HepG2 (cell line): ENCODE data around the gene B4GALT2. TPM values are rescaled to one million over a fixed set of nuclear protein-coding genes. Genes with fewer than 3 reads are reported as not detected.
A peak's percentile ranks its signal among the peaks of the same experiment; 100 is the strongest.

ENCODE experiments used
- HCFC1 ChIP-seq: fragments of 150-350 bp; IDR thresholded peaks from 2 replicates; pipeline ENCODE4 v1.6.1; 2014; ENCODE audit warnings: low read depth, low read length
- HDAC1 ChIP-seq: sonication (generic); formaldehyde crosslinking; IDR thresholded peaks from 2 replicates; pipeline ENCODE4 v1.5.1; 2020; ENCODE audit warnings: mild to moderate bottlenecking, missing genetic modification reagents
- IRF1 ChIP-seq: sonication (generic); formaldehyde crosslinking; IDR thresholded peaks from 2 replicates; pipeline ENCODE4 v1.4.0; 2020; ENCODE audit warnings: low read depth, mild to moderate bottlenecking, missing genetic modification reagents
- JUND ChIP-seq: sonication (generic); formaldehyde crosslinking; IDR thresholded peaks from 2 replicates; pipeline ENCODE4 v1.8.0; 2022; ENCODE audit warnings: mild to moderate bottlenecking, missing genetic modification reagents
- KDM6A ChIP-seq: IDR thresholded peaks from 2 replicates; pipeline ENCODE4 v1.6.1; 2016; ENCODE audit warnings: low read depth
- MBNL3 ChIP-seq: fragments of 250-450 bp; sonication (Bioruptor Pico); conservative IDR thresholded peaks from 2 replicates; pipeline ENCODE4 v1.8.0; 2022; ENCODE audit warnings: mild to moderate bottlenecking, inconsistent platforms
- RBM39 ChIP-seq: fragments of 200-400 bp; formaldehyde crosslinking; IDR thresholded peaks from one replicate; pipeline ENCODE4 v1.6.1; 2018; ENCODE audit warnings: antibody characterized with exemption, mild to moderate bottlenecking, low read depth, low read length; ENCODE audit not compliant: poor library complexity, severe bottlenecking
- SIX4 ChIP-seq: sonication (generic); formaldehyde crosslinking; IDR thresholded peaks from 2 replicates; pipeline ENCODE4 v1.4.0; 2020; ENCODE audit warnings: missing genetic modification reagents
- TP53 ChIP-seq: sonication (generic); formaldehyde crosslinking; conservative IDR thresholded peaks from 2 replicates; pipeline ENCODE4 v1.4.0; 2020; ENCODE audit warnings: missing genetic modification reagents
- ZFP82 ChIP-seq: sonication (generic); formaldehyde crosslinking; IDR thresholded peaks from 2 replicates; pipeline ENCODE4 v1.5.1; 2020; ENCODE audit warnings: mild to moderate bottlenecking, missing genetic modification reagents, borderline replicate concordance
- ZFP90 ChIP-seq: sonication (generic); formaldehyde crosslinking; IDR thresholded peaks from 2 replicates; pipeline ENCODE4 v1.8.0; 2022; ENCODE audit warnings: missing genetic modification reagents, mild to moderate bottlenecking, inconsistent platforms, borderline replicate concordance
- ZFYVE20 ChIP-seq: sonication (generic); formaldehyde crosslinking; IDR thresholded peaks from 2 replicates; pipeline ENCODE4 v1.8.0; 2023; ENCODE audit warnings: low read depth, mild to moderate bottlenecking, moderate library complexity, missing genetic modification reagents, borderline replicate concordance
- ZNF235 ChIP-seq: sonication (generic); formaldehyde crosslinking; IDR thresholded peaks from 2 replicates; pipeline ENCODE4 v1.8.1; 2023; ENCODE audit warnings: mild to moderate bottlenecking, missing genetic modification reagents, borderline replicate concordance
- ZNF468 ChIP-seq: sonication (generic); formaldehyde crosslinking; IDR thresholded peaks from 2 replicates; pipeline ENCODE4 v1.8.0; 2022; ENCODE audit warnings: mild to moderate bottlenecking, moderate library complexity, missing genetic modification reagents
- ZNF615 ChIP-seq: sonication (generic); formaldehyde crosslinking; IDR thresholded peaks from 2 replicates; pipeline ENCODE4 v1.5.0; 2020; ENCODE audit warnings: mild to moderate bottlenecking, missing genetic modification reagents, borderline replicate concordance
- ZSCAN22 ChIP-seq: sonication (generic); formaldehyde crosslinking; IDR thresholded peaks from 2 replicates; pipeline ENCODE4 v1.4.0; 2020; ENCODE audit warnings: mild to moderate bottlenecking, missing genetic modification reagents
- polyA plus RNA-seq, 8 experiments: library from polyadenylated mRNA; depleted of rRNA in 3 of 8; stranded (reverse) in 7 of 8; unstranded in 1 of 8; fragments of >200 nt; fragmentation: Illumina TruSeq in 4 of 8; extraction: Trizol in 4 of 8; gene quantifications; 2 replicates each; pipeline versions ENCODE4 v1.2.1 to v1.2.3, GENCODE V29; 2011 to 2016; ENCODE audit warnings: low read depth in 4 of 8, missing spikeins in 1 of 8, mixed read lengths in 1 of 8; ENCODE audit not compliant: insufficient read depth in 1 of 8
- total RNA-seq, 5 experiments: library from RNA; depleted of rRNA; stranded (reverse); fragments of >200 nt; fragmentation: Illumina TruSeq; extraction: Trizol; gene quantifications; 2 replicates each; pipeline ENCODE4 v1.2.3, GENCODE V29; 2016; ENCODE audit warnings: low read depth in 1 of 5
- TF ChIP-seq, protein P1 (sequence below): sonication (generic); formaldehyde crosslinking; IDR thresholded peaks from 2 replicates; pipeline ENCODE4 v1.8.0; 2022; ENCODE audit warnings: low read depth, missing genetic modification reagents
- TF ChIP-seq, protein P2 (sequence below): sonication (generic); formaldehyde crosslinking; IDR thresholded peaks from 2 replicates; pipeline ENCODE4 v1.4.0; 2020; ENCODE audit warnings: missing genetic modification reagents, mild to moderate bottlenecking, borderline replicate concordance
- TF ChIP-seq, protein P3 (sequence below): sonication (generic); formaldehyde crosslinking; IDR thresholded peaks from 2 replicates; pipeline ENCODE4 v1.5.1; 2020; ENCODE audit warnings: missing genetic modification reagents, mild to moderate bottlenecking, borderline replicate concordance
- TF ChIP-seq, protein P4 (sequence below): sonication (generic); formaldehyde crosslinking; IDR thresholded peaks from 2 replicates; pipeline ENCODE4 v1.9.0; 2021; ENCODE audit warnings: missing genetic modification reagents, mild to moderate bottlenecking, borderline replicate concordance

Gene B4GALT2
- total and polyA plus RNA-seq, 2 of the 13 experiments (the other 11 are each of a cell fraction or from before 2014, with no cell fraction given) = 41.9 to 78.0 TPM

DNA sequence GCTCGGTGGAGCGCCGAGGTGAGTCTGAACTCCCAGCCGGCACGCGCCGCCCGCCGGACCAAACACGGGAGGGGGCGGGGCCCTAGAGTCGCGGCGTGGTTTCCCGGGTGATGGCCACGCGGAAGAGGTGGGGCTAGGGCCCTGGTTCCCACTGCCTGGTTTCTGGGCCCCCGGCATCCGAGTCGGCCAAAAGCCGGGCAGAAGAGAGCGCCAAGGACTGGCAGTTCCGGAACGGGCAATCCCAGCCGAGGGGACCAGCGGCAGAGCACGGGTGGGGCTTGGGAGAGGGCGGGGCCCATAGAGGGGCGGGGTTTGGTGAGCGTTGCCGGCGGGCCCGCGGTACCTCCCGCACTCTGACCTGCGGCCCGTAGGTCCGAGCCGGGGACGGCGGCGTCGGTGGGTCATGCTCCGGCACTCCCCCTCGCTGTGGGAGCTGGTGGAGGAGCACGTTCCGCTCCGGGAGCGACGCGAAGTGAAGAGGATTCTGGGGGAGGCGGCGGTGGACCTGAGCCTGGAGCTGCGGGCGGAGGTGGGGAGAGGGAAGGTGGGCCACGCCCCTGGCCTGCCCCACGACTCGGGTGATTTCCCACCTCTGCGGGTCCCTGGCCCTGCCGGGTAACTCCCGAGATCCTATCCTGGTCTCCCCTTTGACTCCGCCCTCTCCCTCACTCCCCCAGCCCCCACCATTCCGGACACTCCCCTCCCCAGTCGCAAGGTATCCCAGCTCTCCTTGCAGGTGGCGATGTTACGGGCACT is 12.6 kb downstream of the B4GALT2 start, which contains the start of gene CCDC24 (continued):
- TF ChIP-seq, protein P1, sequence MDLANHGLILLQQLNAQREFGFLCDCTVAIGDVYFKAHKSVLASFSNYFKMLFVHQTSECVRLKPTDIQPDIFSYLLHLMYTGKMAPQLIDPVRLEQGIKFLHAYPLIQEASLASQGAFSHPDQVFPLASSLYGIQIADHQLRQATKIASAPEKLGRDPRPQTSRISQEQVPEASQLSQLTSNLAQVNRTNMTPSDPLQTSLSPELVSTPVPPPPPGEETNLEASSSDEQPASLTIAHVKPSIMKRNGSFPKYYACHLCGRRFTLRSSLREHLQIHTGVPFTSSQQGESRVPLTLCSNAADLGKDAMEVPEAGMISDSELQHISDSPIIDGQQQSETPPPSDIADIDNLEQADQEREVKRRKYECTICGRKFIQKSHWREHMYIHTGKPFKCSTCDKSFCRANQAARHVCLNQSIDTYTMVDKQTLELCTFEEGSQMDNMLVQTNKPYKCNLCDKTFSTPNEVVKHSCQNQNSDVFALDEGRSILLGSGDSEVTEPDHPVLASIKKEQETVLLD (CRISPR knock-in tag) = peak; percentile 72
- no peak; the same call in 1 of the 2 replicates for TF ChIP-seq SIX4 (CRISPR knock-in tag)
- no peak for TF ChIP-seq MBNL3 (CRISPR knock-in tag)
- no peak for TF ChIP-seq JUND (CRISPR knock-in tag)
- TF ChIP-seq ZFYVE20 (CRISPR knock-in tag) = no peak
- no peak for TF ChIP-seq HCFC1
- TF ChIP-seq ZNF468 (CRISPR knock-in tag) = no peak
- peak; percentile 80 for TF ChIP-seq HDAC1 (CRISPR knock-in tag)
- TF ChIP-seq TP53 = no peak
- TF ChIP-seq RBM39 = peak; percentile 85
- TF ChIP-seq ZFP90 (CRISPR knock-in tag) = peak; percentile 40; the same call in 1 of the 2 replicates
- peak; percentile 75; the same call in 1 of the 2 replicates for TF ChIP-seq ZSCAN22 (CRISPR knock-in tag)
- TF ChIP-seq, protein P2, sequence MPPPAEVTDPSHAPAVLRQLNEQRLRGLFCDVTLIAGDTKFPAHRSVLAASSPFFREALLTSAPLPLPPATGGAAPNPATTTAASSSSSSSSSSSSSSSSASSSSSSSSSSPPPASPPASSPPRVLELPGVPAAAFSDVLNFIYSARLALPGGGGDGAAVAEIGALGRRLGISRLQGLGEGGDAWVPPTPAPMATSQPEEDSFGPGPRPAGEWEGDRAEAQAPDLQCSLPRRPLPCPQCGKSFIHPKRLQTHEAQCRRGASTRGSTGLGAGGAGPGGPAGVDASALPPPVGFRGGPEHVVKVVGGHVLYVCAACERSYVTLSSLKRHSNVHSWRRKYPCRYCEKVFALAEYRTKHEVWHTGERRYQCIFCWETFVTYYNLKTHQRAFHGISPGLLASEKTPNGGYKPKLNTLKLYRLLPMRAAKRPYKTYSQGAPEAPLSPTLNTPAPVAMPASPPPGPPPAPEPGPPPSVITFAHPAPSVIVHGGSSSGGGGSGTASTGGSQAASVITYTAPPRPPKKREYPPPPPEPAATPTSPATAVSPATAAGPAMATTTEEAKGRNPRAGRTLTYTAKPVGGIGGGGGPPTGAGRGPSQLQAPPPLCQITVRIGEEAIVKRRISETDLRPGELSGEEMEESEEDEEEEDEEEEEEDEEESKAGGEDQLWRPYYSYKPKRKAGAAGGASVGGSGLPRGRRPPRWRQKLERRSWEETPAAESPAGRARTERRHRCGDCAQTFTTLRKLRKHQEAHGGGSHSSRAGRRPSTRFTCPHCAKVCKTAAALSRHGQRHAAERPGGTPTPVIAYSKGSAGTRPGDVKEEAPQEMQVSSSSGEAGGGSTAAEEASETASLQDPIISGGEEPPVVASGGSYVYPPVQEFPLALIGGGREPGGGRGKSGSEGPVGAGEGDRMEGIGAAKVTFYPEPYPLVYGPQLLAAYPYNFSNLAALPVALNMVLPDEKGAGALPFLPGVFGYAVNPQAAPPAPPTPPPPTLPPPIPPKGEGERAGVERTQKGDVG (CRISPR knock-in tag) = no peak
- no peak for TF ChIP-seq KDM6A (CRISPR knock-in tag)
- TF ChIP-seq, protein P3, sequence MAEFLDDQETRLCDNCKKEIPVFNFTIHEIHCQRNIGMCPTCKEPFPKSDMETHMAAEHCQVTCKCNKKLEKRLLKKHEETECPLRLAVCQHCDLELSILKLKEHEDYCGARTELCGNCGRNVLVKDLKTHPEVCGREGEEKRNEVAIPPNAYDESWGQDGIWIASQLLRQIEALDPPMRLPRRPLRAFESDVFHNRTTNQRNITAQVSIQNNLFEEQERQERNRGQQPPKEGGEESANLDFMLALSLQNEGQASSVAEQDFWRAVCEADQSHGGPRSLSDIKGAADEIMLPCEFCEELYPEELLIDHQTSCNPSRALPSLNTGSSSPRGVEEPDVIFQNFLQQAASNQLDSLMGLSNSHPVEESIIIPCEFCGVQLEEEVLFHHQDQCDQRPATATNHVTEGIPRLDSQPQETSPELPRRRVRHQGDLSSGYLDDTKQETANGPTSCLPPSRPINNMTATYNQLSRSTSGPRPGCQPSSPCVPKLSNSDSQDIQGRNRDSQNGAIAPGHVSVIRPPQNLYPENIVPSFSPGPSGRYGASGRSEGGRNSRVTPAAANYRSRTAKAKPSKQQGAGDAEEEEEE (CRISPR knock-in tag) = no peak
- no peak for TF ChIP-seq ZFP82 (CRISPR knock-in tag)
- TF ChIP-seq IRF1 (CRISPR knock-in tag) = no peak
- TF ChIP-seq ZNF235 (CRISPR knock-in tag) = peak; percentile 87; the same call in 1 of the 2 replicates
- no peak for TF ChIP-seq ZNF615 (CRISPR knock-in tag)
- TF ChIP-seq, protein P4, sequence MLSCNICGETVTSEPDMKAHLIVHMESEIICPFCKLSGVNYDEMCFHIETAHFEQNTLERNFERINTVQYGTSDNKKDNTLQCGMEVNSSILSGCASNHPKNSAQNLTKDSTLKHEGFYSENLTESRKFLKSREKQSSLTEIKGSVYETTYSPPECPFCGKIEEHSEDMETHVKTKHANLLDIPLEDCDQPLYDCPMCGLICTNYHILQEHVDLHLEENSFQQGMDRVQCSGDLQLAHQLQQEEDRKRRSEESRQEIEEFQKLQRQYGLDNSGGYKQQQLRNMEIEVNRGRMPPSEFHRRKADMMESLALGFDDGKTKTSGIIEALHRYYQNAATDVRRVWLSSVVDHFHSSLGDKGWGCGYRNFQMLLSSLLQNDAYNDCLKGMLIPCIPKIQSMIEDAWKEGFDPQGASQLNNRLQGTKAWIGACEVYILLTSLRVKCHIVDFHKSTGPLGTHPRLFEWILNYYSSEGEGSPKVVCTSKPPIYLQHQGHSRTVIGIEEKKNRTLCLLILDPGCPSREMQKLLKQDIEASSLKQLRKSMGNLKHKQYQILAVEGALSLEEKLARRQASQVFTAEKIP = no peak
